Measurements from ENCODE around the gene FCF1.

FCF1 gene

DNA sequence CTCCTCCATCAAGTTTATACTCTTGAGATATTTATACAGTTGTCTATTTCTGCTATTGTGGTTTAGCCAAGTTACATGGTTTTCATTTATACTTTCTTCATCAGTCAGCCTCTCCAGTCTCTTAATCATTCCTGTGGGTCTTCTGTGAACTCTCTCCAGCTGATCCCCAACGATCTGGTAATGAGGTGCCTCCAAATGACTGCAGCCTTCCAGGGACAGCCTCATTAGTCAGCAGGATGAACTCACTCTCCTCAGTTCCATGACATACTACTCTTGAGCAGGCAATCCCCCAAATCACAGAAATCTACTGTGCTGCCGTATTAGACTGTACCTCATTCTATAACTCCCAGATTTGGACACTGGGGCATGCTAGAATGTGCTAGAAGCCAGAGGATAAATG, 15.4 kb upstream of the FCF1 start:
- H3K27me3 ChIP-seq (ENCODE audit: insufficient read depth, low read length, poor library complexity, severe bottlenecking), result no peaks in the 10 kb centered on the region
- peaks cover 4% of the 10 kb centered on the region for H3K4me1 ChIP-seq (ENCODE audit: insufficient read depth, low read length, poor library complexity, severe bottlenecking)
- no peaks in the 10 kb centered on the region for H3K9me2 ChIP-seq (replicated peaks; ENCODE audit: low read depth, low read length)
- H3K36me3 ChIP-seq (ENCODE audit: insufficient read depth, low read length), result peaks cover 13% of the 10 kb centered on the region; the same call in 1 of the 2 replicates
- TF ChIP-seq, protein P1, sequence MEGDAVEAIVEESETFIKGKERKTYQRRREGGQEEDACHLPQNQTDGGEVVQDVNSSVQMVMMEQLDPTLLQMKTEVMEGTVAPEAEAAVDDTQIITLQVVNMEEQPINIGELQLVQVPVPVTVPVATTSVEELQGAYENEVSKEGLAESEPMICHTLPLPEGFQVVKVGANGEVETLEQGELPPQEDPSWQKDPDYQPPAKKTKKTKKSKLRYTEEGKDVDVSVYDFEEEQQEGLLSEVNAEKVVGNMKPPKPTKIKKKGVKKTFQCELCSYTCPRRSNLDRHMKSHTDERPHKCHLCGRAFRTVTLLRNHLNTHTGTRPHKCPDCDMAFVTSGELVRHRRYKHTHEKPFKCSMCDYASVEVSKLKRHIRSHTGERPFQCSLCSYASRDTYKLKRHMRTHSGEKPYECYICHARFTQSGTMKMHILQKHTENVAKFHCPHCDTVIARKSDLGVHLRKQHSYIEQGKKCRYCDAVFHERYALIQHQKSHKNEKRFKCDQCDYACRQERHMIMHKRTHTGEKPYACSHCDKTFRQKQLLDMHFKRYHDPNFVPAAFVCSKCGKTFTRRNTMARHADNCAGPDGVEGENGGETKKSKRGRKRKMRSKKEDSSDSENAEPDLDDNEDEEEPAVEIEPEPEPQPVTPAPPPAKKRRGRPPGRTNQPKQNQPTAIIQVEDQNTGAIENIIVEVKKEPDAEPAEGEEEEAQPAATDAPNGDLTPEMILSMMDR (conservative IDR thresholded peaks at IDR 0.05; ENCODE audit: low read length), result no peak
- no peak for TF ChIP-seq EZH2phosphoT487 (IDR thresholded peaks at IDR 0.05; ENCODE audit: borderline replicate concordance)
- no peak overlapping the region for H3K4me2 ChIP-seq (ENCODE audit: low read depth, low read length, poor library complexity, severe bottlenecking)
- peaks cover 5% of the 10 kb centered on the region; the same call in 1 of the 2 replicates for H3K9me3 ChIP-seq (ENCODE audit: insufficient read depth, low read depth, low read length)
- H3K79me2 ChIP-seq (ENCODE audit: insufficient read depth, low read length), result peaks cover 59% of the 10 kb centered on the region; the same call in 1 of the 2 replicates
- H2AFZ ChIP-seq (ENCODE audit: low read length), result no peak overlapping the region
- H4K20me1 ChIP-seq (ENCODE audit: insufficient read depth, low read length, poor library complexity, severe bottlenecking), result no peaks in the 10 kb centered on the region
- H3K9ac ChIP-seq (ENCODE audit: low read depth, low read length, poor library complexity, severe bottlenecking), result no peak overlapping the region
- no peak overlapping the region for H3K4me3 ChIP-seq (ENCODE audit: low read length, poor library complexity, severe bottlenecking)
- H3F3A ChIP-seq (ENCODE audit: low read depth), result no peaks in the 10 kb centered on the region

DNA sequence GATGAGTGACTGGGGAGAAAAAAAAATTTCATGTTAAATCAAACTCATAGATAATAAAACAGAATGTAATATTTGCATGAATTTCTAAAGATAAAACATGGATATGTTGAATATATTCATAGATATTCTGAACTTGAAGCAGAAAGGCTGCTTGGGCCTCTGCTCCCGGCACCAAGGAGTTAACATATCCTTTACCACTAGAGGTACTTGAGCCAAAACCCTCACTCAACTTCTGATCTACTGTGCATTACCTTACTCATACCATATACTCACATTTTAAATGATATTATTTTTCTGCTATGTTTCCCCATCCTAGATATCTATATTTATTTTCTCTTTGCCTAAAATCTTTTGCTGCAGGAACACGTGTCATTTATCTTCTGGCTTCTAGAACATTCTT, 15.0 kb upstream of the FCF1 start:
- peaks cover 6% of the 10 kb centered on the region; the same call in 1 of the 2 replicates for H3K9me3 ChIP-seq (ENCODE audit: insufficient read depth, low read depth, low read length)
- TF ChIP-seq EZH2phosphoT487 (IDR thresholded peaks at IDR 0.05; ENCODE audit: borderline replicate concordance), result no peak
- TF ChIP-seq, protein P1 (conservative IDR thresholded peaks at IDR 0.05; ENCODE audit: low read length), result no peak; the same call in 1 of the 2 replicates
- H3K9me2 ChIP-seq (replicated peaks; ENCODE audit: low read depth, low read length), result no peaks in the 10 kb centered on the region
- H4K20me1 ChIP-seq (ENCODE audit: insufficient read depth, low read length, poor library complexity, severe bottlenecking), result no peaks in the 10 kb centered on the region
- no peak overlapping the region for H3K4me2 ChIP-seq (ENCODE audit: low read depth, low read length, poor library complexity, severe bottlenecking)
- H2AFZ ChIP-seq (ENCODE audit: low read length), result no peak overlapping the region
- peaks cover 63% of the 10 kb centered on the region; the same call in 1 of the 2 replicates for H3K79me2 ChIP-seq (ENCODE audit: insufficient read depth, low read length)
- no peak overlapping the region for H3K9ac ChIP-seq (ENCODE audit: low read depth, low read length, poor library complexity, severe bottlenecking)
- H3K27me3 ChIP-seq (ENCODE audit: insufficient read depth, low read length, poor library complexity, severe bottlenecking), result no peaks in the 10 kb centered on the region
- no peak overlapping the region for H3K4me3 ChIP-seq (ENCODE audit: low read length, poor library complexity, severe bottlenecking)
- no peaks in the 10 kb centered on the region for H3F3A ChIP-seq (ENCODE audit: low read depth)
- H3K4me1 ChIP-seq (ENCODE audit: insufficient read depth, low read length, poor library complexity, severe bottlenecking), result peaks cover 4% of the 10 kb centered on the region
- H3K36me3 ChIP-seq (ENCODE audit: insufficient read depth, low read length), result peaks cover 13% of the 10 kb centered on the region; the same call in 1 of the 2 replicates

DNA sequence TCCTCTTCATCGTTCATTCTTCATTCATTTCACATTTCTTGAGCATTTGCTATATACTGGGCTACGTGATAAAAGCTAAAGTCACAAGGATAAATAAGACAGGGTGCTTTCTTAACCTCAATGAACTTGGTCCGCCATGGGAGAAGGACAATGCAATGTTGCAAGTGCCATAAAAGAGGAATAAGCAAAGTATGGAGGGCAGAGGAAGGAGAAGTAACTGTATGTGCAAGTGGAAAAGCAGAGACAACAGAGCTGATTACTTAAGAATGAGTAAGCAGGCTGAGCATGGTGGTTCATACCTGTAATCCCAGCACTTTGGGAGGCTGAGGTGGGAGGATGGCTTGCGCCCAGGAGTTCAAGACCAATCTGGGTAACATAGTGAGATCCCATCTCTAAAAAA, 14.5 kb upstream of the FCF1 start:
- no peak overlapping the region for H3K9ac ChIP-seq (ENCODE audit: low read depth, low read length, poor library complexity, severe bottlenecking)
- no peaks in the 10 kb centered on the region for H3K9me2 ChIP-seq (replicated peaks; ENCODE audit: low read depth, low read length)
- no peaks in the 10 kb centered on the region for H4K20me1 ChIP-seq (ENCODE audit: insufficient read depth, low read length, poor library complexity, severe bottlenecking)
- TF ChIP-seq, protein P1 (conservative IDR thresholded peaks at IDR 0.05; ENCODE audit: low read length), result no peak
- no peak for TF ChIP-seq EZH2phosphoT487 (IDR thresholded peaks at IDR 0.05; ENCODE audit: borderline replicate concordance)
- H3K4me3 ChIP-seq (ENCODE audit: low read length, poor library complexity, severe bottlenecking), result no peak overlapping the region
- peaks cover 6% of the 10 kb centered on the region; the same call in 1 of the 2 replicates for H3K9me3 ChIP-seq (ENCODE audit: insufficient read depth, low read depth, low read length)
- H2AFZ ChIP-seq (ENCODE audit: low read length), result no peak overlapping the region
- no peaks in the 10 kb centered on the region for H3K27me3 ChIP-seq (ENCODE audit: insufficient read depth, low read length, poor library complexity, severe bottlenecking)
- peaks cover 4% of the 10 kb centered on the region for H3K4me1 ChIP-seq (ENCODE audit: insufficient read depth, low read length, poor library complexity, severe bottlenecking)
- H3K36me3 ChIP-seq (ENCODE audit: insufficient read depth, low read length), result peaks cover 13% of the 10 kb centered on the region; the same call in 1 of the 2 replicates
- no peak overlapping the region for H3K4me2 ChIP-seq (ENCODE audit: low read depth, low read length, poor library complexity, severe bottlenecking)
- H3K79me2 ChIP-seq (ENCODE audit: insufficient read depth, low read length), result peaks cover 68% of the 10 kb centered on the region
- H3F3A ChIP-seq (ENCODE audit: low read depth), result no peaks in the 10 kb centered on the region
